GM13977 (cell line): ENCODE measurements around the gene MEIOSIN.

Experiments
- DNase-seq: peaks from one replicate; pipeline ENCODE4 v3.0.0; 2012; ENCODE audit warnings: low spot score
- in situ Hi-C: fragments of 300-500 bp; cut with MboI; formaldehyde crosslinking; loops from one replicate; pipeline ENCODE4 v1.12.0; 2022; ENCODE audit warnings: low sequenced_read_pairs, low pct_unique_long_range_greater_than_20kb, mixed read lengths, inconsistent platforms; ENCODE audit not compliant: unreplicated experiment
- TF ChIP-seq, protein P1 (sequence below): IDR thresholded peaks from 2 replicates; pipeline ENCODE4 v1.5.1; 2012; ENCODE audit warnings: mild to moderate bottlenecking, control low read depth; ENCODE audit not compliant: insufficient read depth; ENCODE audit errors: extremely low read depth, missing control alignments

Gene MEIOSIN

DNA sequence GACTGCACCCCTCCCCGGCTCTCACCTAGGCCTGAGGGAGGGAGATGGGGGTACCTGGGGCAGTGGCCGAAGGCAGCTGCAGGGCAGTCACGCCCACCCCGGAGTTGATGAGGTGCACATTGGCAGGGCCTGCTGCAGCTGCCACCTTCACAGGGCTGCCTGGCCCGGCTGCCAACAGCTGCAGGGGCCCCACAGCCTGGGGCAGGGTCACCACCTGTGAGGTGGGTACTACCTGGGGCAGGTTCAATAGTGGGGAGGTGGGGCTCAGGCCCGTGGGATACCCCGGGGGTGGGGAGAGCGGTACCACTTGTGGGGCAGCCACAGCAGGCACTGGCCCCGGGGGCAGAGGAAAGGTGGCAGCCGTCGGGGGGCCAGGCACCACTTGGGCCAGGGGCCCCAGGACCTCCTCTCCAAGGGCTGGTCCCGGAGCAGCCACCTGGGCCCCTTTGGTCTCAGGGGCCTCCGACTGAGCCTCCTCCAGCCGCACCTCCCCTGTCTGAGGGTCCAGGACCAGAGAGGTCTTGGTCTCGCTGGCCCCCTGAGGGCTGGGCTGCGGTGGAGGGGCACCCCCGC, 33.1 kb downstream of the MEIOSIN start:
- DNase-seq, result no peak
- TF ChIP-seq, protein P1, sequence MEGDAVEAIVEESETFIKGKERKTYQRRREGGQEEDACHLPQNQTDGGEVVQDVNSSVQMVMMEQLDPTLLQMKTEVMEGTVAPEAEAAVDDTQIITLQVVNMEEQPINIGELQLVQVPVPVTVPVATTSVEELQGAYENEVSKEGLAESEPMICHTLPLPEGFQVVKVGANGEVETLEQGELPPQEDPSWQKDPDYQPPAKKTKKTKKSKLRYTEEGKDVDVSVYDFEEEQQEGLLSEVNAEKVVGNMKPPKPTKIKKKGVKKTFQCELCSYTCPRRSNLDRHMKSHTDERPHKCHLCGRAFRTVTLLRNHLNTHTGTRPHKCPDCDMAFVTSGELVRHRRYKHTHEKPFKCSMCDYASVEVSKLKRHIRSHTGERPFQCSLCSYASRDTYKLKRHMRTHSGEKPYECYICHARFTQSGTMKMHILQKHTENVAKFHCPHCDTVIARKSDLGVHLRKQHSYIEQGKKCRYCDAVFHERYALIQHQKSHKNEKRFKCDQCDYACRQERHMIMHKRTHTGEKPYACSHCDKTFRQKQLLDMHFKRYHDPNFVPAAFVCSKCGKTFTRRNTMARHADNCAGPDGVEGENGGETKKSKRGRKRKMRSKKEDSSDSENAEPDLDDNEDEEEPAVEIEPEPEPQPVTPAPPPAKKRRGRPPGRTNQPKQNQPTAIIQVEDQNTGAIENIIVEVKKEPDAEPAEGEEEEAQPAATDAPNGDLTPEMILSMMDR, result no peak
- in situ Hi-C loops, result no loop called here

DNA sequence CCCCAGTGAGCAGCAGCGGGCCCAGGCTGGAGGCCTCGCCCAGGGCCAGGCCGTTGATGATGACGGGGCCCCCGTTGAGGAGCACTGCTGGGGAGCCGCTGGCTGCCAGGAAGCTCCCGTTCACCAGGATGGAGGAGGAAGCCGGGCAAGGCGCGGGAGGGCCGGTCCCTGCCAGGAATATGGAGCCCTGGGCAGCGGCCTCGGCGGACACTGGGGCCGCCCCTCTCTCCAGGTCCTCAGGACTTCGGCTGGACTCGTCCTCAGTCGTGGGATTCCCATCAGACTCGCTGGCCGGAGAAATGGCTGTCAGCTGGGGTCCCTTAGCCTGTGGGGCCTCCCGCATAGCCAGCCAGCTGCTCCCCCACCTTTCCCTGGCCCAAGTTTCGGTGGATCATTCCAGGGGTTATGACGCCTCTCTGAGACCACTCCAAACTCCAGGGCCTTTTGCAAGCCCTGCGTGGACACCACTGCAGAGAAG, 33.7 kb downstream of the MEIOSIN start:
- DNase-seq, result no peak
- in situ Hi-C loops, result no loop called here
- TF ChIP-seq, protein P1, result no peak

DNA sequence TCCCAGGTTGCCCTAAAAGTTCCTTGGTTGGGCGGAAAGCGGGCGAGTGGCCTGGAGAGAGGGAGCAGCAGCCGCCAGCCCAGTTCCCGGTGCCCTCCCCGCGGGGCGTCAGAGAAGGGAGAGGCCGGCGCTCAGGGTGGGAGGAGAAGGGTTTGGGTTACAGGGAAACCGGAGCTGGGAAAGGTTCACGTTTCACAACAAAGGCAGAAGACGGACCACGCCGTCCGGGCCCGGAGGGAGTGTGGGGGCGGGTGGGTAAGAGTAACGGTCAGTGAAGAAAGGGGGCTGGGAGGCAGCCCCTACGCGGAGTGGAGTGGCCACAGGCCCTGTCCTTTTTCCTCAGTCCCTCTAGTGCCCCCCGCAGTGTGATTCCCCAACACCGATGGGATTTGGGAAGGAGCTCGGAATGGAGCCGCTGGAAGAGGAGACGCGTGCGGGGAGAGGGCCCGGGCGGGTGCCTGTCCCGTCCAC, 34.2 kb downstream of the MEIOSIN start:
- TF ChIP-seq, protein P1, result no peak
- in situ Hi-C loops, result no loop called here
- no peak for DNase-seq

DNA sequence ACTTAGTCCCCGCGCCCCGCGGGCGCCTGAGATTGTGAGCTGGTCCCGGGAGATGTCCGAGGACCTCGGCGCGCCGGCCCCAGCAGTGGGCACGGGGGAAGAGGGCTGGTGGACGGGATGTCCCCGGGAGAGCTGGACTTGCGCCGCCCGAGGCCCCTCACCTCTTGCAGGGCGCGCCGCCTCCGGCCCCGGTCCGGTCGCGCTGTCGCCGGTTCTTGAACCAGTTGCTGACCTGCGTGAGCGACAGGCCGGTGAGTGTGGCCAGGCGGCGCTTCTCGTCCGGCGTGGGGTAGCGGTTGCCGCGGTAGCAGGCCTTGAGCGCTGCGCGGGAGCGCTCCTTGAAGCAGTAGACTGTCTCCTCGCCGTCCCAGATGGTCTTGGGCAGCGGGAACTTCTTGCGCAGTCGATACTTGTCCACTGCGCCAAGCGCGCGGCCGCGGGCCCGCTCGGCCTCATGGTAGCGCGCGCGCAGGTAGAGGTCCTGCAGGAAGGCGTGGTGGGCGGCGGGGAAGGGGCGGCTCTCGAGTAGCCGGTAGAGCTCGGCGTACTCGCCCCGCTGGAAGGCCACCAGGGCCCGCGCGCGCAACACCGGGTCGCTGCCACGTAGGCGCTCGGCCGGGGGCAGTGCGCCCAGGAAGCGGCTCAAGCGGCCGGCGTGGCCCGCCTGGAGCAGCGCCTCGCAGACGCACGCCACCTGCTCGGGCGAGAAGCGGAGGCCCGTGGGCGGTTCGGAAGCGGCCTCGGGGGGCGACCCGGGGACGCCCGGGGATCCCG, 34.8 kb downstream of the MEIOSIN start:
- peak; percentile 82 for DNase-seq
- TF ChIP-seq, protein P1, result no peak
- in situ Hi-C loops, result no loop called here

DNA sequence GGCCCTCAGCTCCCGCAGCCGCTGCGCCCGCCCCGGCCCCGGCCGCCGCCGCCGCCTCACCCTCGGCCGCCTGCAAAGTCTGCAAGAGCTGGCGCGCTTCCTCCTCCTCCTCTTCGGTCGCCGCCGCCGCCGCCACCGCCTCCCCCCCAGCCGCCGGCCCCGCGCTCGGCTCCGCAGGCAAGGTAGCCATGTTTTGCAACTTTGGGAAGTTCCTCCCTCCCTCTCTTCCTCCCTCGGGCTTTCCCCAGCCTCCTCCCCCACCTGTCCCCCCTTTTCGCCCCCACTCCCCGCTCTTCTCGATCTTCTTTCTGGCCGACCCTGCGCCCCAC, 35.4 kb downstream of the MEIOSIN start:
- TF ChIP-seq, protein P1, result no peak
- in situ Hi-C loops, result no loop called here
- DNase-seq, result no peak

DNA sequence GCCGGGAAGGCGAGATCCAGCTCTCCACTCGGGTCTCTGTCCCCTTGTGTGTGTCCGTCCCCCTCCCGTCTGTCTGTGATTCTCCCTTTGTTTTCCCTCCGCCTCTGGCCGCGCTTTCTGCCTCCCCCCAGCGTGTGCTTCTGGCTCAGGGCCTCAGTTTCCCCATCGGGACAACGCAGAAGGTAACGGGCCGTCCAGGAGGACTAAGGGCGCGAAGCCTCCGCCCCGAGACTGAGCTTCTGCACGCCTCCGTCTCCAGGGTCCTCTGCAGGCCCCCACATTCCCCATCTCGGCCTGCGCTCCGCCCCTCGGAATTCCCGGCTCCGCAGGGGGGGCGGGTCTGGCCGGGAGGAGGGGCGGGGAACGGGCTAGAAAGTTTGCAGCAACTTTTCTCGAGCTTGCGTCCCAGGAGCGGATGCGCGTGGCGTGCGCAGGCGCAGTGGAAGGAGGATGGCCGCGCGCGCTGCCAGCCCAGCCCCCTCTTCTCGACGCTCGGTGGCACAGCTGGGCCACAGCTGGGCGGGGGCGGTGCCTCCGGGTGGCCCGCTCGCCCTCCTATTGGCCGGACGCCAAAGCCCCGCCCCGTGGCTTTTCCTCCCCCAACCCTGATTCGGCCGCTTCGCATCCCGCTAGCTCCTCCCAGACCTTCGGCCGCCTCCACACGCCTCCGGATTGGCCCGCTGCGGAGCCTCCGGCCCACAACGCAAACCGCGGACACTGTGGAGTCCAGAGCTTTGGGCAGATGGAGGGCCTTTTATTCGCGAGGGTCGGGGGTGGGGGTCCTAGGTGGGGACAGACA, 35.9 kb downstream of the MEIOSIN start, which contains the start of gene SIX5:
Gene SIX5, minus strand, starts transcription at position 269 of the 799 bp plus-strand sequence. CDS start 408 bp downstream, outside the sequence.
- peak; percentile 100 for DNase-seq
- in situ Hi-C loops, result no loop called here
- TF ChIP-seq, protein P1, result no peak
